ENCODE results near the gene SDK1. TPM values are rescaled to one million over a fixed set of nuclear protein-coding genes. Genes with fewer than 3 reads are reported as not detected.

The SDK1 gene
- total RNA-seq, 4 donors from 2014 or later: 1.3 to 5.0 (median 2.0) TPM

- Histone ChIP-seq H3K27me3 (no peaks in the 10 kb centered on the region), H3K9me3 (no peaks in the 10 kb centered on the region), H3K4me1 (no peaks in the 10 kb centered on the region), H3K27ac (no peak overlapping the region), H3K4me3 (replicated peaks in 1 of 3) (no peak overlapping the region), H3K36me3 (no peaks in the 10 kb centered on the region)
- DNase-seq: no peak
- 13 to 23% methylated on average over 3 of the region's 3 CpGs for WGBS, 2 donors
- intact Hi-C loops (cut with DNase I): no loop called here
- no peak for TF ChIP-seq CTCF (IDR thresholded peaks at IDR 0.05)
- TF ChIP-seq POLR2A (IDR thresholded peaks at IDR 0.05): no peak
Observed at GRCh38 chr7:3588341-3588740, 287.3 kb downstream of the SDK1 start.

GRCh38 chr7:3589752-3590151 is 288.7 kb downstream of the SDK1 start:
- Histone ChIP-seq H3K4me3 (replicated peaks in 1 of 3) (no peak overlapping the region), H3K4me1 (no peaks in the 10 kb centered on the region), H3K27me3 (no peaks in the 10 kb centered on the region), H3K9me3 (no peaks in the 10 kb centered on the region), H3K27ac (no peak overlapping the region), H3K36me3 (no peaks in the 10 kb centered on the region)
- no peak for TF ChIP-seq POLR2A (IDR thresholded peaks at IDR 0.05)
- TF ChIP-seq CTCF (IDR thresholded peaks at IDR 0.05): no peak
- WGBS, 2 donors: 78 to 81% methylated on average over 2 of the region's 2 CpGs
- DNase-seq: no peak
- intact Hi-C loops (cut with DNase I): no loop called here

- no peak for DNase-seq
- TF ChIP-seq CTCF (IDR thresholded peaks at IDR 0.05) (no peak), POLR2A (IDR thresholded peaks at IDR 0.05) (no peak)
- Histone ChIP-seq H3K4me3 (replicated peaks in 1 of 3) (no peak overlapping the region), H3K4me1 (no peaks in the 10 kb centered on the region), H3K9me3 (no peaks in the 10 kb centered on the region), H3K27ac (no peak overlapping the region), H3K36me3 (no peaks in the 10 kb centered on the region), H3K27me3 (no peaks in the 10 kb centered on the region)
- WGBS, 2 donors: 79 to 94% methylated on average over 4 of the region's 4 CpGs
- intact Hi-C loops (cut with DNase I): no loop called here
Observed at GRCh38 chr7:3591219-3591618, 290.2 kb downstream of the SDK1 start.

GRCh38 chr7:3591944-3592343 is 290.9 kb downstream of the SDK1 start:
- intact Hi-C loops (cut with DNase I): no loop called here
- Histone ChIP-seq H3K36me3 (no peaks in the 10 kb centered on the region), H3K4me3 (replicated peaks in 1 of 3) (no peak overlapping the region), H3K4me1 (no peaks in the 10 kb centered on the region), H3K27me3 (no peaks in the 10 kb centered on the region), H3K9me3 (no peaks in the 10 kb centered on the region), H3K27ac (no peak overlapping the region)
- no peak for DNase-seq
- WGBS, 2 donors: 86 to 87% methylated on average over 4 of the region's 4 CpGs
- no peak for TF ChIP-seq POLR2A (IDR thresholded peaks at IDR 0.05)
- TF ChIP-seq CTCF (IDR thresholded peaks at IDR 0.05): no peak

GRCh38 chr7:3592401-3593134 is 291.5 kb downstream of the SDK1 start:
- no peak overlapping the region for H3K4me3 ChIP-seq (replicated peaks in 1 of 3)

More at GRCh38 chr7:3592401-3593134, 291.5 kb downstream of the SDK1 start:
- no peaks in the 10 kb centered on the region for H3K36me3 ChIP-seq
- TF ChIP-seq POLR2A (IDR thresholded peaks at IDR 0.05): no peak
- TF ChIP-seq CTCF (IDR thresholded peaks at IDR 0.05): no peak
- no peaks in the 10 kb centered on the region for H3K27me3 ChIP-seq
- no peak for DNase-seq
- intact Hi-C loops (cut with DNase I): no loop called here
- 65 to 73% methylated on average over 11 of the region's 11 CpGs for WGBS, 2 donors
- H3K4me1 ChIP-seq: no peaks in the 10 kb centered on the region
- no peak overlapping the region for H3K27ac ChIP-seq
- H3K9me3 ChIP-seq: no peaks in the 10 kb centered on the region
